Heart left ventricle (tissue), 13 donors: Measurements from ENCODE around the gene FTCD.

Experiments used
- CTCF ChIP-seq, 12 donors: fragments of 200-600 bp; sonication (generic) in 4 of 12; IDR thresholded peaks; one replicate each; pipeline versions ENCODE4 v1.5.0 to v1.8.0; 2018 to 2022; ENCODE audit warnings: antibody characterized with exemption in 12 of 12, mild to moderate bottlenecking in 5 of 12
- POLR2A ChIP-seq, 2 donors: fragments of 450-650 bp; IDR thresholded peaks; one replicate each; pipeline ENCODE4 v1.6.1; 2017; ENCODE audit warnings: antibody characterized with exemption in 2 of 2, mild to moderate bottlenecking in 2 of 2, moderate library complexity in 2 of 2
- donor health status: ischemic (EF 13 %, LVEDD 7.1; RV severe dilation, severe dysfunction).
- donor health status: DM: no; HTN: yes; CAD: no.
- donor health status: DM: no; HTN: no; CAD: no.
- donor health status: ischemic (EF 25% LVEDD 6.9; RV normal size, moderate dysfunction).
- donor health status: ischemic (EF 25% LVEDD 5.7; RV mildly dilated, moderate dysfunction).
- donor health status: ischemic (EF 35%, LVEDD 5.7; RV mildly dilated, moderate dysfunction).
- donor health status: nonischemic (EF 11% LVEDD 7.7; RV severe dilation, severe dysfunction).
- donor health status: DM: yes; HTN: yes; CAD: no.
- donor health status: PGD.
- donor health status: ischemic (EF 29% LVEDD 5.4; RV normal size, mild dysfunction).
- donor health status: nonischemic (EF 23%, LVEDD 6.1; RV moderate dilation, normal function).

DNA sequence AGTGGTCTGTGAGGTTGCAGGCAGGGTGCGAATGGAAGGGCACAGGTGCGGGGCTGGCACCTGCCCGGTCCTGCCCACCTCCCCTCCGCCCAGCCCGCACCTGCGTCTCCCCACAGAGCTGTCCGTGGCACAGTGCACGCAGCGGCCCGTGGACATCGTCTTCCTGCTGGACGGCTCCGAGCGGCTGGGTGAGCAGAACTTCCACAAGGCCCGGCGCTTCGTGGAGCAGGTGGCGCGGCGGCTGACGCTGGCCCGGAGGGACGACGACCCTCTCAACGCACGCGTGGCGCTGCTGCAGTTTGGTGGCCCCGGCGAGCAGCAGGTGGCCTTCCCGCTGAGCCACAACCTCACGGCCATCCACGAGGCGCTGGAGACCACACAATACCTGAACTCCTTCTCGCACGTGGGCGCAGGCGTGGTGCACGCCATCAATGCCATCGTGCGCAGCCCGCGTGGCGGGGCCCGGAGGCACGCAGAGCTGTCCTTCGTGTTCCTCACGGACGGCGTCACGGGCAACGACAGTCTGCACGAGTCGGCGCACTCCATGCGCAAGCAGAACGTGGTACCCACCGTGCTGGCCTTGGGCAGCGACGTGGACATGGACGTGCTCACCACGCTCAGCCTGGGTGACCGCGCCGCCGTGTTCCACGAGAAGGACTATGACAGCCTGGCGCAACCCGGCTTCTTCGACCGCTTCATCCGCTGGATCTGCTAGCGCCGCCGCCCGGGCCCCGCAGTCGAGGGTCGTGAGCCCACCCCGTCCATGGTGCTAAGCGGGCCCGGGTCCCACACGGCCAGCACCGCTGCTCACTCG lies 23.3 kb downstream of the FTCD start:
- TF ChIP-seq CTCF (IDR thresholded peaks at IDR 0.05) (no peak), POLR2A (IDR thresholded peaks at IDR 0.05) (no peak)
